PC-3 (cell line): ENCODE results near the gene GTF2F2. TPM values are rescaled to one million over a fixed set of nuclear protein-coding genes. Genes with fewer than 3 reads are reported as not detected.

Experiments used
- ATAC-seq: fragments of 200-7000 bp; cut with Tn5 transposase; 2 replicates; pipeline ENCODE4 v1.9.1; 2020; ENCODE audit warnings: mild to moderate bottlenecking, moderate library complexity
- BruUV-seq: library from RNA; stranded (reverse); fragments of 400-500 nt; replicated peaks from 2 replicates; lab custom pipeline; 2021; lab: Mats Ljungman, UMichigan
- CTCF ChIA-PET: fragments of 300-600 bp; sonication (Branson Sonifier 250); formaldehyde crosslinking; loops from one replicate; lab custom pipeline; 2022; ENCODE audit warnings: antibody characterized with exemption; lab: Charles Lee
- POLR2A ChIA-PET: fragments of 300-600 bp; sonication (Branson Sonifier 250); formaldehyde crosslinking; loops from one replicate; lab custom pipeline; 2022; ENCODE audit warnings: antibody characterized with exemption; ENCODE audit not compliant: unreplicated experiment; lab: Charles Lee
- DNase-seq: peaks from one replicate; pipeline ENCODE4 v3.0.0-alpha.2; 2015
- H2AFZ ChIP-seq: fragments of 300-600 bp; sonication (generic); 2 replicates; pipeline ENCODE4 v1.6.0; 2016; ENCODE audit warnings: antibody characterized with exemption, low read length
- H3F3A ChIP-seq: fragments of 300-600 bp; sonication (generic); one replicate; pipeline ENCODE4 v1.6.0; 2017; ENCODE audit warnings: antibody characterized with exemption, low read length, control low read depth, mild to moderate bottlenecking; ENCODE audit not compliant: unreplicated experiment
- H3K27ac ChIP-seq: fragments of 300-600 bp; sonication (generic); 2 replicates; pipeline ENCODE4 v1.5.1; 2016; ENCODE audit warnings: mild to moderate bottlenecking, low read length
- H3K27me3 ChIP-seq: fragments of 300-600 bp; sonication (generic); 2 replicates; pipeline ENCODE4 v1.6.1; 2016; ENCODE audit warnings: low read length, mixed read lengths
- H3K36me3 ChIP-seq: fragments of 300-600 bp; sonication (generic); 2 replicates; pipeline ENCODE4 v1.6.1; 2016; ENCODE audit warnings: low read depth, mixed run types, low read length, mixed read lengths
- H3K4me1 ChIP-seq: fragments of 300-600 bp; sonication (generic); 2 replicates; pipeline ENCODE4 v1.5.1; 2016; ENCODE audit warnings: low read length; ENCODE audit not compliant: insufficient read depth
- H3K4me2 ChIP-seq: fragments of 300-600 bp; sonication (generic); 2 replicates; pipeline ENCODE4 v1.6.0; 2016; ENCODE audit warnings: low read length
- H3K4me3 ChIP-seq: fragments of 300-600 bp; sonication (generic); 2 replicates; pipeline ENCODE4 v1.5.1; 2016; ENCODE audit warnings: mild to moderate bottlenecking, low read length, mixed read lengths
- H3K79me2 ChIP-seq: fragments of 300-600 bp; sonication (generic); 2 replicates; pipeline ENCODE4 v1.6.1; 2017; ENCODE audit warnings: low read length, mixed read lengths
- H3K9ac ChIP-seq: fragments of 300-600 bp; sonication (generic); 2 replicates; pipeline ENCODE4 v1.6.0; 2016; ENCODE audit warnings: mild to moderate bottlenecking, low read length
- H3K9me2 ChIP-seq: fragments of 300-600 bp; sonication (generic); replicated peaks from 2 replicates; pipeline ENCODE4 v1.6.1; 2016; ENCODE audit warnings: mixed run types, low read length, mixed read lengths
- H3K9me3 ChIP-seq: fragments of 300-600 bp; sonication (generic); 2 replicates; pipeline ENCODE4 v1.6.1; 2016; ENCODE audit warnings: low read length, mixed read lengths
- H4K20me1 ChIP-seq: fragments of 300-600 bp; sonication (generic); 2 replicates; pipeline ENCODE4 v1.6.1; 2016; ENCODE audit warnings: low read length, mixed read lengths
- EZH2 ChIP-seq: fragments of 300-600 bp; sonication (generic); IDR thresholded peaks from one replicate; pipeline ENCODE4 v1.6.1; 2017; ENCODE audit warnings: antibody characterized with exemption, mild to moderate bottlenecking, low read length; ENCODE audit not compliant: unreplicated experiment
- EZH2phosphoT487 ChIP-seq: fragments of 300-600 bp; sonication (generic); IDR thresholded peaks from 2 replicates; pipeline ENCODE4 v1.6.1; 2018; ENCODE audit warnings: mild to moderate bottlenecking, antibody characterized with exemption, low read length, borderline replicate concordance
- intact Hi-C: fragments of 100-400 bp; cut with micrococcal nuclease; formaldehyde crosslinking; loops from 2 replicates; pipeline ENCODE4 v1.9.0; 2023
- total RNA-seq: library from RNA; depleted of rRNA; stranded (reverse); fragments of >200 nt; gene quantifications from 2 replicates; pipeline ENCODE4 v1.2.3, GENCODE V29; 2014
- TF ChIP-seq, protein P1 (sequence below): fragments of 300-600 bp; sonication (generic); conservative IDR thresholded peaks from 2 replicates; pipeline ENCODE4 v1.5.1; 2017; ENCODE audit warnings: antibody characterized with exemption, low read depth, mild to moderate bottlenecking, low read length

GTF2F2 gene
- total RNA-seq, 1 experiment from 2014 or later: 28.3 TPM

GRCh38 chr13:45143346-45143751 lies 23.0 kb downstream of the GTF2F2 start:
- H3K9ac ChIP-seq: no peak overlapping the region
- peaks cover 21% of the 10 kb centered on the region for H3K4me1 ChIP-seq
- H3K36me3 ChIP-seq: peaks cover 15% of the 10 kb centered on the region
- H3K9me3 ChIP-seq: no peaks in the 10 kb centered on the region
- BruUV-seq: no TSS peak
- H4K20me1 ChIP-seq: 0 out of 2 replicates have a peak, but pooled peaks cover 17% of the 10 kb centered on the region
- no peak overlapping the region for H3K4me3 ChIP-seq
- H3K4me2 ChIP-seq: peak overlapping the region; percentile 63
- no peak for ATAC-seq
- H3K27ac ChIP-seq: peak overlapping the region; percentile 57
- peaks cover 99% of the 10 kb centered on the region for H3K79me2 ChIP-seq
- peak; percentile 15 for DNase-seq
- intact Hi-C loops: loop anchor here (2.0 to 5.0 kb wide), 3 partner anchors 19 to 86 kb away; no protein-coding TSS in a partner anchor
- no peaks in the 10 kb centered on the region for H3K9me2 ChIP-seq
- H2AFZ ChIP-seq: no peak overlapping the region
- TF ChIP-seq EZH2 (no peak), EZH2phosphoT487 (no peak)
- TF ChIP-seq, protein P1, sequence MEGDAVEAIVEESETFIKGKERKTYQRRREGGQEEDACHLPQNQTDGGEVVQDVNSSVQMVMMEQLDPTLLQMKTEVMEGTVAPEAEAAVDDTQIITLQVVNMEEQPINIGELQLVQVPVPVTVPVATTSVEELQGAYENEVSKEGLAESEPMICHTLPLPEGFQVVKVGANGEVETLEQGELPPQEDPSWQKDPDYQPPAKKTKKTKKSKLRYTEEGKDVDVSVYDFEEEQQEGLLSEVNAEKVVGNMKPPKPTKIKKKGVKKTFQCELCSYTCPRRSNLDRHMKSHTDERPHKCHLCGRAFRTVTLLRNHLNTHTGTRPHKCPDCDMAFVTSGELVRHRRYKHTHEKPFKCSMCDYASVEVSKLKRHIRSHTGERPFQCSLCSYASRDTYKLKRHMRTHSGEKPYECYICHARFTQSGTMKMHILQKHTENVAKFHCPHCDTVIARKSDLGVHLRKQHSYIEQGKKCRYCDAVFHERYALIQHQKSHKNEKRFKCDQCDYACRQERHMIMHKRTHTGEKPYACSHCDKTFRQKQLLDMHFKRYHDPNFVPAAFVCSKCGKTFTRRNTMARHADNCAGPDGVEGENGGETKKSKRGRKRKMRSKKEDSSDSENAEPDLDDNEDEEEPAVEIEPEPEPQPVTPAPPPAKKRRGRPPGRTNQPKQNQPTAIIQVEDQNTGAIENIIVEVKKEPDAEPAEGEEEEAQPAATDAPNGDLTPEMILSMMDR: no peak
- CTCF ChIA-PET: interaction anchor here (0.6 kb wide), 1 partner anchor 95 kb away, joined by 3 read pairs; no protein-coding TSS in a partner anchor
- H3F3A ChIP-seq: no peaks in the 10 kb centered on the region
- no peaks in the 10 kb centered on the region for H3K27me3 ChIP-seq
- POLR2A ChIA-PET: no interaction called here

DNA sequence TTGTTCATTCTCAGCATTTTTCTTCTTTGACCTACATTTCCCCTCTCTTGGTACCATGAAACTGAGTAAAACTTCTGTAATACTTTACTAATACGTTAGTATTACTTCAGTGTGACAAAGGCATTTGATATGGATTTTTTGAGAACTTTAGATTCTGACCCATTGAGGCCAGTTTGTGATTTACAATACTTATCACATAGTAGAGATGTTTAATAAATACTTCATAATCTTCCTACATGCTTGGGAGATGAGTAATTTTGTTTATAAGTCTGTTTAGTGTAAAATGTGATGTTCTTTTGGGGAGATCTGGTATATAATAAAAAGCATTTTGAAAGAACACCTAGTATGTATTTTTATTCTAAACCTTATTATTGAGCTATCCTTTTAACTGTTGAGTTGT lies 29.7 kb downstream of the GTF2F2 start:
- no peaks in the 10 kb centered on the region for H3K9me3 ChIP-seq
- POLR2A ChIA-PET: no interaction called here
- no TSS peak for BruUV-seq
- no peaks in the 10 kb centered on the region for H3K9me2 ChIP-seq
- no peaks in the 10 kb centered on the region for H3K27me3 ChIP-seq
- intact Hi-C loops: no loop called here
- H3K79me2 ChIP-seq: peaks cover 62% of the 10 kb centered on the region
- no peak overlapping the region for H2AFZ ChIP-seq
- peaks cover 7% of the 10 kb centered on the region for H3K4me1 ChIP-seq
- TF ChIP-seq EZH2 (no peak), EZH2phosphoT487 (no peak)
- TF ChIP-seq, protein P1: no peak
- H3K9ac ChIP-seq: no peak overlapping the region
- ATAC-seq: no peak
- H3F3A ChIP-seq: peaks cover 3% of the 10 kb centered on the region
- CTCF ChIA-PET: no interaction called here
- peaks cover 7% of the 10 kb centered on the region; the same call in 1 of the 2 replicates for H3K36me3 ChIP-seq
- no peak overlapping the region for H3K4me2 ChIP-seq
- DNase-seq: no peak
- H3K4me3 ChIP-seq: no peak overlapping the region
- H3K27ac ChIP-seq: no peak overlapping the region
- 0 out of 2 replicates have a peak, but pooled peaks cover 9% of the 10 kb centered on the region for H4K20me1 ChIP-seq

DNA sequence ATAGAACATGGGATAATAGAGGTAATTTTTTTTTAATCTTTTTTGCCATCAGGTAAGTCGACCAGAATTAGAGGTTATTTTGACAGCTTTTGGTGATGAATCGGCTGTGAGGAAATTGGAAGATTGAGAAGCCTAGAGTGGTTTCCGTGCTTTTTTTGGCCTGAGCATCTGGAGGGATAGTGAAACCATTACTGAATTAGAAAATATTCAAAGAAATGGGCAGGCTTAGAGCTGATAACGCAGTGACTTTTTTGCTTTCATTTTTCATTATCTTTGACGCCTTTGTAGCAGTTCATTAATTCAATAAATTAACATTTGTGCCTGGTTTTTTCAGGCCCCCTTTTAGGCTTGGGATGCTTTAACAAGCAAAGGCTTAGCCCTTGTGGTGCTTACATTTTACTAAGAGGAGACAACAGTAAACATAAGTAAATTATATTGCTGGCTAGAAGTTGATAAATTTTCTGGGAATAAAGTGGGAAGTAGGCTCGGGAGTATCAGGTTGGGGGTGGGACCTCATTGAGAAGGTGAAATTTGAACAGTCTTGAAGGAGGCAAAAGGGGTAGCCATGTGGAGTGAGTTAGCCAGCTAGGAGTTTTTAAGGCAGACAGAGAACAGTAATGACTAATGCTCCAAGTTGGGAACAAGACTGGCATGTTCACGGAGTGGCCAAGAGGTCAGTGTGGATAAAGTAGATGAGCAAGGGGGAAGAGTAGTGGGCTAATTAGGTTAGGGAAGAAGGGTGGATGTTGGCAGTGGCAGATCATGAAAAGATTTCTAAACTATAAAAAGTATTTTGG lies 36.5 kb downstream of the GTF2F2 start:
- Histone ChIP-seq H3F3A (peaks cover 4% of the 10 kb centered on the region), H3K9ac (no peak overlapping the region), H3K4me1 (peaks cover 13% of the 10 kb centered on the region), H3K27ac (no peak overlapping the region), H3K4me2 (no peak overlapping the region), H3K36me3 (peaks cover 49% of the 10 kb centered on the region), H3K79me2 (peaks cover 27% of the 10 kb centered on the region), H3K9me3 (no peaks in the 10 kb centered on the region), H2AFZ (no peak overlapping the region), H3K27me3 (no peaks in the 10 kb centered on the region), H3K9me2 (no peaks in the 10 kb centered on the region), H4K20me1 (no peaks in the 10 kb centered on the region), H3K4me3 (no peak overlapping the region)
- no TSS peak for BruUV-seq
- intact Hi-C loops: no loop called here
- DNase-seq: no peak
- no peak for ATAC-seq
- TF ChIP-seq EZH2phosphoT487 (no peak), EZH2 (no peak)
- TF ChIP-seq, protein P1: no peak
- ChIA-PET POLR2A (no interaction called here), CTCF (no interaction called here)
